SK-N-SH treated with all-trans-retinoic acid at 6 μM for 48 hours (cell line): Measurements from ENCODE around the gene ABCD1.
"Not testable (repeated sequence)": the region's sequence is repeated elsewhere in the genome, so short reads cannot be mapped to it uniquely, and the experiment has no call there.

Experiments
- ATAC-seq: fragments of 200-7000 bp; cut with Tn5 transposase; 3 replicates; pipeline ENCODE4 v1.9.1; 2020; ENCODE audit warnings: mild to moderate bottlenecking, moderate library complexity
- ARNTL ChIP-seq: fragments of 450-650 bp; formaldehyde crosslinking; IDR thresholded peaks from 2 replicates; pipeline ENCODE4 v1.5.0; 2020; ENCODE audit warnings: low read depth, mild to moderate bottlenecking, moderate library complexity, borderline replicate concordance
- BACH2 ChIP-seq: fragments of 250-450 bp; sonication (Bioruptor Pico); IDR thresholded peaks from 2 replicates; pipeline ENCODE4 v1.9.0; 2021; ENCODE audit warnings: mild to moderate bottlenecking, borderline replicate concordance
- CREB5 ChIP-seq: fragments of 250-450 bp; sonication (Bioruptor Pico); IDR thresholded peaks from 2 replicates; pipeline ENCODE4 v1.5.1; 2020; ENCODE audit warnings: low read depth, mild to moderate bottlenecking, moderate library complexity
- CSDC2 ChIP-seq: fragments of 250-450 bp; sonication (Bioruptor Pico); IDR thresholded peaks from 2 replicates; pipeline ENCODE4 v1.5.0; 2020; ENCODE audit warnings: mild to moderate bottlenecking, moderate library complexity
- CSRNP3 ChIP-seq: fragments of 250-450 bp; sonication (Bioruptor Pico); IDR thresholded peaks from 2 replicates; pipeline ENCODE4 v1.5.1; 2021; ENCODE audit warnings: mild to moderate bottlenecking, moderate library complexity
- ESRRG ChIP-seq: fragments of 250-450 bp; sonication (Bioruptor Pico); IDR thresholded peaks from 2 replicates; pipeline ENCODE4 v1.6.1; 2021; ENCODE audit warnings: mild to moderate bottlenecking
- GLIS3 ChIP-seq: fragments of 250-450 bp; sonication (Bioruptor Pico); IDR thresholded peaks from 2 replicates; pipeline ENCODE4 v1.5.0; 2020; ENCODE audit warnings: mild to moderate bottlenecking, moderate library complexity
- OSR1 ChIP-seq: fragments of 250-450 bp; sonication (Bioruptor Pico); IDR thresholded peaks from 2 replicates; pipeline ENCODE4 v1.8.0; 2022; ENCODE audit warnings: moderate library complexity, mild to moderate bottlenecking, inconsistent platforms
- RARB ChIP-seq: fragments of 250-450 bp; sonication (Bioruptor Pico); IDR thresholded peaks from 2 replicates; pipeline ENCODE4 v1.8.0; 2021; ENCODE audit warnings: mild to moderate bottlenecking, moderate library complexity
- SNAI2 ChIP-seq: fragments of 250-450 bp; sonication (Bioruptor Pico); IDR thresholded peaks from 2 replicates; pipeline ENCODE4 v1.5.0; 2020; ENCODE audit warnings: mild to moderate bottlenecking, moderate library complexity
- TCF4 ChIP-seq: fragments of 250-450 bp; sonication (Bioruptor Pico); IDR thresholded peaks from 2 replicates; pipeline ENCODE4 v1.8.0; 2021; ENCODE audit warnings: mild to moderate bottlenecking, moderate library complexity, borderline replicate concordance
- TOX ChIP-seq: fragments of 250-450 bp; sonication (Bioruptor Pico); IDR thresholded peaks from 2 replicates; pipeline ENCODE4 v1.8.0; 2021; ENCODE audit warnings: mild to moderate bottlenecking, moderate library complexity, borderline replicate concordance
- ZFP3 ChIP-seq: fragments of 250-450 bp; sonication (Bioruptor Pico); IDR thresholded peaks from 2 replicates; pipeline ENCODE4 v1.5.0; 2020; ENCODE audit warnings: mild to moderate bottlenecking, moderate library complexity
- ZFP30 ChIP-seq: fragments of 450-650 bp; formaldehyde crosslinking; IDR thresholded peaks from 2 replicates; pipeline ENCODE4 v1.5.0; 2022; ENCODE audit warnings: mild to moderate bottlenecking, moderate library complexity
- ZNF565 ChIP-seq: fragments of 450-650 bp; formaldehyde crosslinking; conservative IDR thresholded peaks from 2 replicates; pipeline ENCODE4 v1.5.0; 2020; ENCODE audit warnings: low read depth, mild to moderate bottlenecking, moderate library complexity
- ZNF70 ChIP-seq: fragments of 450-650 bp; formaldehyde crosslinking; IDR thresholded peaks from 2 replicates; pipeline ENCODE4 v1.5.0; 2020; ENCODE audit warnings: mild to moderate bottlenecking, moderate library complexity
- ZNF8 ChIP-seq: fragments of 450-650 bp; formaldehyde crosslinking; IDR thresholded peaks from 2 replicates; pipeline ENCODE4 v1.5.0; 2020; ENCODE audit warnings: mild to moderate bottlenecking, moderate library complexity
- TF ChIP-seq, protein P1 (sequence below): fragments of 250-450 bp; sonication (Bioruptor Pico); IDR thresholded peaks from 2 replicates; pipeline ENCODE4 v1.8.0; 2020; ENCODE audit warnings: mild to moderate bottlenecking, moderate library complexity, borderline replicate concordance

Gene ABCD1

GRCh38 chrX:153739754-153740486 is 15.3 kb downstream of the ABCD1 start:
- TF ChIP-seq ESRRG (CRISPR knock-in tag) (no peak), TCF4 (no peak), TOX (CRISPR knock-in tag) (no peak), OSR1 (CRISPR knock-in tag) (no peak), CSDC2 (CRISPR knock-in tag) (no peak), ZNF70 (CRISPR knock-in tag) (no peak), CSRNP3 (CRISPR knock-in tag) (no peak), ARNTL (no peak)
- TF ChIP-seq, protein P1, sequence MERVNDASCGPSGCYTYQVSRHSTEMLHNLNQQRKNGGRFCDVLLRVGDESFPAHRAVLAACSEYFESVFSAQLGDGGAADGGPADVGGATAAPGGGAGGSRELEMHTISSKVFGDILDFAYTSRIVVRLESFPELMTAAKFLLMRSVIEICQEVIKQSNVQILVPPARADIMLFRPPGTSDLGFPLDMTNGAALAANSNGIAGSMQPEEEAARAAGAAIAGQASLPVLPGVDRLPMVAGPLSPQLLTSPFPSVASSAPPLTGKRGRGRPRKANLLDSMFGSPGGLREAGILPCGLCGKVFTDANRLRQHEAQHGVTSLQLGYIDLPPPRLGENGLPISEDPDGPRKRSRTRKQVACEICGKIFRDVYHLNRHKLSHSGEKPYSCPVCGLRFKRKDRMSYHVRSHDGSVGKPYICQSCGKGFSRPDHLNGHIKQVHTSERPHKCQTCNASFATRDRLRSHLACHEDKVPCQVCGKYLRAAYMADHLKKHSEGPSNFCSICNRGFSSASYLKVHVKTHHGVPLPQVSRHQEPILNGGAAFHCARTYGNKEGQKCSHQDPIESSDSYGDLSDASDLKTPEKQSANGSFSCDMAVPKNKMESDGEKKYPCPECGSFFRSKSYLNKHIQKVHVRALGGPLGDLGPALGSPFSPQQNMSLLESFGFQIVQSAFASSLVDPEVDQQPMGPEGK: no peak
- peak; percentile 16; the same call in 2 of the 3 replicates for ATAC-seq

DNA sequence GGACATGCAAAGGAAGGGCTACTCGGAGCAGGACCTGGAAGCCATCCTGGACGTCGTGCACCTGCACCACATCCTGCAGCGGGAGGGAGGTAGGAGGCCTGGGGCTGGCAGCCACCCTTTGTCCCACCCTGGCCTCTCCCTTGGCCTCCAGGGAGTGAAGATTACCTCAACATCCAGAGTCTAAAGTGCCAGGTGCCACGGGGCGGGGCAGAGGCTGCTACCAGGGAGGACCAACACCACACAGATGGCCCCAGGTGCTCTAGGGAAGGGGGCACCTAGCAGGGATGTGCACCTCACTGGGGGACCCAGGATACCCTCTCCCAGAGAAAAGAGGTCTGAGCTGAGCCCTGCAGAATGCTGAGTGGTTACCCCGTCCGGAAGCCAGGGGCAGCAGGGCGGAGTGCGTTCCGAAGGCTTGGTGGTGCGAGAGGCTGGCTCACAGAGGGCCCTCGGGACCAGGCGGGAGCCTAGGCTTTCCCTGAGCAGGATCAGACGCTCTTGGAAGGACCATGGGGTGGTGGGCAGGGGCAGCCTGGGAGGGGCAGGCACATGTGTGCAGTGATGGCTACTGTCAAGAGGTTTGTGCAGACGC is 16.1 kb downstream of the ABCD1 start:
- no peak for ATAC-seq
- TF ChIP-seq BACH2 (CRISPR knock-in tag): no peak
- TF ChIP-seq RARB (CRISPR knock-in tag): no peak
- no peak for TF ChIP-seq CSRNP3 (CRISPR knock-in tag)
- no peak for TF ChIP-seq ESRRG (CRISPR knock-in tag)
- TF ChIP-seq ZNF8 (CRISPR knock-in tag): no peak
- no peak for TF ChIP-seq GLIS3
- no peak for TF ChIP-seq OSR1 (CRISPR knock-in tag)
- TF ChIP-seq ZNF565 (CRISPR knock-in tag): no peak
- no peak for TF ChIP-seq ZNF70 (CRISPR knock-in tag)
- TF ChIP-seq ZFP3 (CRISPR knock-in tag): no peak
- TF ChIP-seq, protein P1: no peak
- no peak for TF ChIP-seq CREB5 (CRISPR knock-in tag)
- TF ChIP-seq ZFP30 (CRISPR knock-in tag): no peak
- no peak for TF ChIP-seq SNAI2 (CRISPR knock-in tag)

GRCh38 chrX:153741446-153741845 is 16.8 kb downstream of the ABCD1 start:
- ATAC-seq: no peak
- TF ChIP-seq ZFP30 (CRISPR knock-in tag): no peak

DNA sequence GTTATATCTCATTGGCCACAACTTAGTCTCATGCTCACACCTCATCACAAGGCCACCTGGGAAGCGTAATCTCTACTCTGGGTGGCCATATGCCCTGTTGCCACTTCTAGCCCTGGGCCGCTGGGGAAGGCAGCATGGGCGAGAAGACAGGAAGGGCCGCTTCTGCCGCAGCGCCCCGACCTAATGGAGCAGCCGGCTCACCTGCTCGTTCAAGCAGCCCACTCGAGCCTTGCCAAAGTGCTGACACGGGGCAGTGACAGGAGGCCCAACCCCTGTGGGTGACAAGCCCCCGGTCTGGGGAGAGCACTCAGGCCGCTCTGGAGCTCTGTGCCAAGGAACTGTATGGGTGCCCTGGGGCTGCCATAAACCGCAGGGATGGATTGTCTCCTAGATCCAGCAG is 17.5 kb downstream of the ABCD1 start:
- ATAC-seq: not testable (repeated sequence)

DNA sequence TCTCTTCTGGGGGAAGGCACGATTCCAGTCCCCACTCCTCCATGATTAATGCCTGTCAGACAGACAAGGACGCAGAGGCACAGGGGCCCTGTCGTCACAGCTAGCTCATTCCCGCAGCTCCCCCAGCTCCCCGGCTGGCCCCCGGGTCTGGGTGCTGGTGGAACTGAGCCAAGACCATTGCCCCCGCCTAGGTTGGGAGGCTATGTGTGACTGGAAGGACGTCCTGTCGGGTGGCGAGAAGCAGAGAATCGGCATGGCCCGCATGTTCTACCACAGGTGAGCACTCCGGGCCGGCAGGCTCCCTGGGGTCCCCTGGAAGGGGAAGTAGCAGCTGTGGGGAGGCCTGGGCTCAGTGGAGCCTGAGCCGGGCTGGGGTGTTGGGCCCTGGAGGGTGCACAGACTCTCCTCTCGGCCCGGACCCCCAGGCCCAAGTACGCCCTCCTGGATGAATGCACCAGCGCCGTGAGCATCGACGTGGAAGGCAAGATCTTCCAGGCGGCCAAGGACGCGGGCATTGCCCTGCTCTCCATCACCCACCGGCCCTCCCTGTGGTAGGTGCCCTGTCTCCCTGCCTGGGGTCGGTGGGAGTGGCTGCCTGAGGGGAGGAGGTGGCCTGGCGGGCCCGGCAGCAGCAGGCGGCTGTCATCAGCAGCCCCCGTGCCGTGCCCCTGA is 18.3 kb downstream of the ABCD1 start:
- not testable (repeated sequence) for ATAC-seq

DNA sequence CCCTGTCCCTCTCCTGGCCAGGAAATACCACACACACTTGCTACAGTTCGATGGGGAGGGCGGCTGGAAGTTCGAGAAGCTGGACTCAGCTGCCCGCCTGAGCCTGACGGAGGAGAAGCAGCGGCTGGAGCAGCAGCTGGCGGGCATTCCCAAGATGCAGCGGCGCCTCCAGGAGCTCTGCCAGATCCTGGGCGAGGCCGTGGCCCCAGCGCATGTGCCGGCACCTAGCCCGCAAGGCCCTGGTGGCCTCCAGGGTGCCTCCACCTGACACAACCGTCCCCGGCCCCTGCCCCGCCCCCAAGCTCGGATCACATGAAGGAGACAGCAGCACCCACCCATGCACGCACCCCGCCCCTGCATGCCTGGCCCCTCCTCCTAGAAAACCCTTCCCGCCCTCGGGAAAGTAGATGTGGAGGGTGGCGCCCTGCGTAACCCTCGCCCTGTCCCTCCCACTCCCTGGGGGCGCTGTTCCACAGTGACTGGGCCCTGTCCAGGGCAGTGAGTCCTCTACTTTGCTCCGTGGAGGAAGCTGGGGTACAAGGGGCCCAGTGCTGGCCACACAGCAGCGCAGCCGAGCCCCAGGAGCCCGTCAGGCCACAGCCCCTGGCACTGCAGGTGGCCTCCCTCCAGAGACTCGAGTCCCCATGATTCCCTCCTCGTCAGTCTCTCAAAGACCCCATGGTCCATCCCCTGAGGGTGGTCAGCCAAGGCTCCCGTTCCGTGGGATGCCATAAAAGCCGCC is 19.0 kb downstream of the ABCD1 start:
- ATAC-seq: not testable (repeated sequence)
